Chondrocyte (in vitro differentiated cells): ENCODE results near the gene MAOB. TPM values are rescaled to one million over a fixed set of nuclear protein-coding genes. Genes with fewer than 3 reads are reported as not detected.

Source experiments
- DNase-seq: peaks from one replicate; pipeline ENCODE4 v3.0.0; 2021; ENCODE audit warnings: mixed read lengths, low spot score
- H3K27ac Mint-ChIP-seq: one replicate; pipeline ENCODE4 v1.8.0; 2021; ENCODE audit warnings: mild to moderate bottlenecking, moderate library complexity, mixed read lengths; ENCODE audit not compliant: unreplicated experiment
- H3K27me3 Mint-ChIP-seq: 2 replicates; pipeline ENCODE4 v1.8.0; 2021; ENCODE audit warnings: low read depth, mixed read lengths
- H3K36me3 Mint-ChIP-seq: 2 replicates; pipeline ENCODE4 v1.8.0; 2021; ENCODE audit warnings: low read depth, mixed read lengths
- H3K4me1 Mint-ChIP-seq: 2 replicates; pipeline ENCODE4 v1.8.0; 2021; ENCODE audit warnings: low read depth, mild to moderate bottlenecking, mixed read lengths
- H3K4me3 Mint-ChIP-seq: one replicate; pipeline ENCODE4 v1.8.0; 2021; ENCODE audit warnings: mild to moderate bottlenecking, moderate library complexity, mixed read lengths; ENCODE audit not compliant: unreplicated experiment
- H3K9me3 Mint-ChIP-seq: 2 replicates; pipeline ENCODE4 v1.8.0; 2021; ENCODE audit warnings: low read depth, mixed read lengths
- total RNA-seq: library from RNA; stranded (reverse); gene quantifications from 3 replicates; pipeline ENCODE4 v1.2.1, GENCODE V29; 2021
- TF ChIP-seq, protein P1 (sequence below): fragments of 200-600 bp; sonication (generic); IDR thresholded peaks from 2 replicates; pipeline ENCODE4 v1.5.0; 2021; ENCODE audit warnings: antibody characterized with exemption, mild to moderate bottlenecking, moderate library complexity

The MAOB gene
- total RNA-seq, 1 donor from 2014 or later = 3.2 TPM

DNA sequence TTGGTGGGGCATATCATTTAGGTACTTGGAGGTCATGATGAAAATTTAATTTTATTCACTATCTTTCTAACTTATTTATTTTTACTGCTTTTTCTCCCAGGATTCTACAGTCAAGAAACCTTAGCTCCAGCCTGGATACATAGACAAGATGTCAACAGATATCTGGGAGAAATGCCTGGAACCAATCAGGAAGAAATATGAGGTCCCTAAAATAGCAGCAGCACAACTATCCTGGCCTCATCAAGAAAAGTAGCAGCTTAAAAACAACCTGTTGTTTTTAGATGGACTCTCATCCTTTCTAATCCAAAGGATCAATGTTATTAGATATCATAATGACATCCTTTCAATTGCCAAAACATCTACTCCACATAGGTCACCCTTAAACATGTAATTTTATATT is 54.5 kb downstream of the MAOB start:
- DNase-seq = no peak
- Mint-ChIP-seq H3K36me3 (no peaks in the 10 kb centered on the region), H3K4me1 (no peaks in the 10 kb centered on the region), H3K27me3 (peaks cover 4% of the 10 kb centered on the region), H3K27ac (no peak overlapping the region), H3K9me3 (no peaks in the 10 kb centered on the region), H3K4me3 (no peak overlapping the region)
- TF ChIP-seq, protein P1, sequence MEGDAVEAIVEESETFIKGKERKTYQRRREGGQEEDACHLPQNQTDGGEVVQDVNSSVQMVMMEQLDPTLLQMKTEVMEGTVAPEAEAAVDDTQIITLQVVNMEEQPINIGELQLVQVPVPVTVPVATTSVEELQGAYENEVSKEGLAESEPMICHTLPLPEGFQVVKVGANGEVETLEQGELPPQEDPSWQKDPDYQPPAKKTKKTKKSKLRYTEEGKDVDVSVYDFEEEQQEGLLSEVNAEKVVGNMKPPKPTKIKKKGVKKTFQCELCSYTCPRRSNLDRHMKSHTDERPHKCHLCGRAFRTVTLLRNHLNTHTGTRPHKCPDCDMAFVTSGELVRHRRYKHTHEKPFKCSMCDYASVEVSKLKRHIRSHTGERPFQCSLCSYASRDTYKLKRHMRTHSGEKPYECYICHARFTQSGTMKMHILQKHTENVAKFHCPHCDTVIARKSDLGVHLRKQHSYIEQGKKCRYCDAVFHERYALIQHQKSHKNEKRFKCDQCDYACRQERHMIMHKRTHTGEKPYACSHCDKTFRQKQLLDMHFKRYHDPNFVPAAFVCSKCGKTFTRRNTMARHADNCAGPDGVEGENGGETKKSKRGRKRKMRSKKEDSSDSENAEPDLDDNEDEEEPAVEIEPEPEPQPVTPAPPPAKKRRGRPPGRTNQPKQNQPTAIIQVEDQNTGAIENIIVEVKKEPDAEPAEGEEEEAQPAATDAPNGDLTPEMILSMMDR = no peak

DNA sequence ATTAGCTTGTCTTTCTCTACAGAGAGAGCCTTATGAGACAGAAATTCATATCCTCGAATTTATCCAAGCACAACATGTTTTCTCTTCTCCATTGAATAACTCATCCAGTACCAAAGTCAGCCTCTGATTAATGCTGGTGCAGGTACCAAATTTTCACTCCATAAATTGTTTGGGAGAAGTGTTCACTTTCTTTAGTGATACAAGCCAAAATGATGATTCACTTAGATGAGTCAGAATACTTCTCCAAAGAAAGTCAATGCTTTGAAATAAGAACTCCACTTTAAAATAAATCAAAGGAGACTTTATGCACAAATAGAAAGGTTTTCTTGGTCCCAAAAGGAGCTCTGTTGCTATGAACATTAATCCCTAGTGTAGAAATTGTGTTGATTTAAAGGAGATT is 60.2 kb downstream of the MAOB start:
- TF ChIP-seq, protein P1 = no peak
- H3K27ac Mint-ChIP-seq = no peak overlapping the region
- H3K9me3 Mint-ChIP-seq = no peaks in the 10 kb centered on the region
- no peak for DNase-seq
- peaks cover 6% of the 10 kb centered on the region for H3K27me3 Mint-ChIP-seq
- H3K36me3 Mint-ChIP-seq = peaks cover under 1% of the 10 kb centered on the region
- H3K4me1 Mint-ChIP-seq = peaks cover 4% of the 10 kb centered on the region
- no peak overlapping the region for H3K4me3 Mint-ChIP-seq

DNA sequence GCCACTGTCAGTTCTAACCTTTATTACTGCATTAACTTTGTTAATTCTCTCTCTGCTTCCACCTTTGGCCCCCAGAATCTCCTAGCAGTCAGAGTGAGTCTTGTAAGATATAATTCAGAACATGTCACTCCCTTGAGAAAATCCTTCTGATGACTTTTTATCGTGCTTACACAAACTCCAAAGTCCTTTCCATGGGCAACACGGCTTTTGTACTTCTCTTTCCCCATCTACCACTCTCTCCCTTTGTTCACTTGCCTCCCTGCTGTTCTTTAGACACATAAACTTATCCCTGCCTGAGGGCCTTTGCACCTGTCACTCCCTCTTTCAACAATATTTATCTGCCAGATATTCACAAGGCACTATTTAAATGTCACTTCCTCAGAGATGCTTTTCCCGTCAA is 64.8 kb downstream of the MAOB start:
- no peak for DNase-seq
- TF ChIP-seq, protein P1 = no peak
- no peak overlapping the region for H3K4me3 Mint-ChIP-seq
- no peaks in the 10 kb centered on the region for H3K9me3 Mint-ChIP-seq
- peaks cover 4% of the 10 kb centered on the region for H3K4me1 Mint-ChIP-seq
- peaks cover 9% of the 10 kb centered on the region for H3K27me3 Mint-ChIP-seq
- no peak overlapping the region for H3K27ac Mint-ChIP-seq
- H3K36me3 Mint-ChIP-seq = peaks cover 1% of the 10 kb centered on the region

DNA sequence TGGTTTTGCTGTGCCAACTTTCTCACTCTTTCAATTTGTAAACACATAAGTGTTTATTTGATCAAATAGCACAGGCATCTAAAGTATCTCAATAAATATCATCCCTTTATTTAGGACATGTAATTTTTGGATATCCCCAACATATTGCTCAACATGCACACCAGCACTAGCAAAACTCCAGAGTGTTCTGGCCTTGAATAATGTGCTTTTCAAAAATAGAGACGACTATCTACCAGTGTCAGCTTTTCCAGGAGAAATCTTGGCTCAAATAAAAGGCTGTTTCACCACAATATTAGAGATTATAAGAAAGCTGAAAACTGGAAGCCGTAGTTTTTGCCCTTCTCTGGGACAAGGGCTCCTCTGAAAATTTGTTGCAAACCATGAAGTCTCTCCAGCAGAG is 67.0 kb downstream of the MAOB start:
- Mint-ChIP-seq H3K4me3 (no peak overlapping the region), H3K27ac (no peak overlapping the region), H3K9me3 (peaks cover 3% of the 10 kb centered on the region), H3K27me3 (peaks cover 9% of the 10 kb centered on the region), H3K36me3 (peaks cover 1% of the 10 kb centered on the region), H3K4me1 (no peaks in the 10 kb centered on the region)
- no peak for DNase-seq
- TF ChIP-seq, protein P1 = no peak

DNA sequence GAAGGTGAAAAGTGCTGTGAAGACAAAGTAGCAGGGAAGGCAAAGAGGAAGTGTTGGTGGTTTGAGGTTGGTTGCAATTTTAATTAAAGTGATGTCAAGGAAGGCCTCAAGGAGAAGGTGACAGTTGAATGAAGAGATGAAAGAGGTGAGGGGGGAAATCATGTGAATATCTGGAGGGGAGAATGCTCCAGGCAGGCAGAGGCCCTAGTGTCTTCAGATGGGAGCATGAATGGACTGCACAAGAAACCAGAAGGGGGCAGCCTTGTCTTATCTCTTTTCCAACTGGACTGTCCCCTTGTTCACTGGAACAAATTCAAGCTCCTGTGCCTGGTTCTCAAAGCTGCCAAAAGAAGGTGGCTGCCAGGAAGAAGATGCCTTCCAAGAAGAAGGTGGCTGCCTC is 68.4 kb downstream of the MAOB start:
- TF ChIP-seq, protein P1 = no peak
- Mint-ChIP-seq H3K27ac (no peak overlapping the region), H3K9me3 (peaks cover 3% of the 10 kb centered on the region), H3K36me3 (peaks cover 1% of the 10 kb centered on the region), H3K27me3 (peaks cover 9% of the 10 kb centered on the region), H3K4me1 (no peaks in the 10 kb centered on the region), H3K4me3 (no peak overlapping the region)
- no peak for DNase-seq
